ENCODE measurements around the gene CPED1. TPM values are rescaled to one million over a fixed set of nuclear protein-coding genes. Genes with fewer than 3 reads are reported as not detected.

The CPED1 gene
- total and polyA plus RNA-seq, 10 of the 15 experiments (the other 5 are each of a cell fraction or from before 2014, with no cell fraction given) = 0.01 to 0.77 (median 0.10) TPM; not detected in 1

DNA sequence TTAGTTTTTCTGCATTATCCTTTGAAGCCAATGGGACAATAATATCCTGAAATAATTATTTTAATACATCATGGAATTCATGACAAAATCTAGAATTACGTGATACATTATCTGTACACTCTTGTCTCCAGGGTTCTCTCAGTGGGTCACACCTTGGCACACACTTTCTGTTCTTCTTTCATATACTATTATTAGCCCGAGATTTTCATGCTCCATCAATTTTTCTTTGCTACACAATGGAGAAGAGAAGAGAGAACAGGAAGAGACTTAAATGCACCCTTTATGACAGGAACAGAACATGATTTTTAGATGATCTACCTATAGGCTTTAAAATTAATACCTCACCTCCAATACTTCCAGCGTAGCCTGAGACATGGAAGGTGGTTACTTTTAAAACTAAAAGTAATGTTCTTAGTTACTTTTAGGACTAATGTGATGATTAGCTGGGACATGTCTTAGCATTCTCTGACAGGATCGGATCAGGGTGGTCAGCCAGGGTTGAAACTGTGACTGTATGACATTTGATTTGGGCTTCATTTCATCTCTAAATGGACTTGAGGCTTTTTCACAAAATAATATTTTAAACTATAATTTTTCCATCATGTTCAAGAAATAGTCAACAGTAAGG is 192.0 kb downstream of the CPED1 start (continued):
- TF ChIP-seq, protein P1, sequence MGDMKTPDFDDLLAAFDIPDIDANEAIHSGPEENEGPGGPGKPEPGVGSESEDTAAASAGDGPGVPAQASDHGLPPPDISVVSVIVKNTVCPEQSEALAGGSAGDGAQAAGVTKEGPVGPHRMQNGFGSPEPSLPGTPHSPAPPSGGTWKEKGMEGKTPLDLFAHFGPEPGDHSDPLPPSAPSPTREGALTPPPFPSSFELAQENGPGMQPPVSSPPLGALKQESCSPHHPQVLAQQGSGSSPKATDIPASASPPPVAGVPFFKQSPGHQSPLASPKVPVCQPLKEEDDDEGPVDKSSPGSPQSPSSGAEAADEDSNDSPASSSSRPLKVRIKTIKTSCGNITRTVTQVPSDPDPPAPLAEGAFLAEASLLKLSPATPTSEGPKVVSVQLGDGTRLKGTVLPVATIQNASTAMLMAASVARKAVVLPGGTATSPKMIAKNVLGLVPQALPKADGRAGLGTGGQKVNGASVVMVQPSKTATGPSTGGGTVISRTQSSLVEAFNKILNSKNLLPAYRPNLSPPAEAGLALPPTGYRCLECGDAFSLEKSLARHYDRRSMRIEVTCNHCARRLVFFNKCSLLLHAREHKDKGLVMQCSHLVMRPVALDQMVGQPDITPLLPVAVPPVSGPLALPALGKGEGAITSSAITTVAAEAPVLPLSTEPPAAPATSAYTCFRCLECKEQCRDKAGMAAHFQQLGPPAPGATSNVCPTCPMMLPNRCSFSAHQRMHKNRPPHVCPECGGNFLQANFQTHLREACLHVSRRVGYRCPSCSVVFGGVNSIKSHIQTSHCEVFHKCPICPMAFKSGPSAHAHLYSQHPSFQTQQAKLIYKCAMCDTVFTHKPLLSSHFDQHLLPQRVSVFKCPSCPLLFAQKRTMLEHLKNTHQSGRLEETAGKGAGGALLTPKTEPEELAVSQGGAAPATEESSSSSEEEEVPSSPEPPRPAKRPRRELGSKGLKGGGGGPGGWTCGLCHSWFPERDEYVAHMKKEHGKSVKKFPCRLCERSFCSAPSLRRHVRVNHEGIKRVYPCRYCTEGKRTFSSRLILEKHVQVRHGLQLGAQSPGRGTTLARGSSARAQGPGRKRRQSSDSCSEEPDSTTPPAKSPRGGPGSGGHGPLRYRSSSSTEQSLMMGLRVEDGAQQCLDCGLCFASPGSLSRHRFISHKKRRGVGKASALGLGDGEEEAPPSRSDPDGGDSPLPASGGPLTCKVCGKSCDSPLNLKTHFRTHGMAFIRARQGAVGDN (IDR thresholded peaks at IDR 0.05) = peak; percentile 25; the same call in 1 of the 2 replicates
- no peak for TF ChIP-seq SMARCA5 (IDR thresholded peaks at IDR 0.05)
- peak; percentile 39 for TF ChIP-seq JUNB (IDR thresholded peaks at IDR 0.05)
- no peak for TF ChIP-seq CHD4 (IDR thresholded peaks at IDR 0.05)
- TF ChIP-seq FOXK2 (IDR thresholded peaks at IDR 0.05) = no peak
- TF ChIP-seq, protein P2, sequence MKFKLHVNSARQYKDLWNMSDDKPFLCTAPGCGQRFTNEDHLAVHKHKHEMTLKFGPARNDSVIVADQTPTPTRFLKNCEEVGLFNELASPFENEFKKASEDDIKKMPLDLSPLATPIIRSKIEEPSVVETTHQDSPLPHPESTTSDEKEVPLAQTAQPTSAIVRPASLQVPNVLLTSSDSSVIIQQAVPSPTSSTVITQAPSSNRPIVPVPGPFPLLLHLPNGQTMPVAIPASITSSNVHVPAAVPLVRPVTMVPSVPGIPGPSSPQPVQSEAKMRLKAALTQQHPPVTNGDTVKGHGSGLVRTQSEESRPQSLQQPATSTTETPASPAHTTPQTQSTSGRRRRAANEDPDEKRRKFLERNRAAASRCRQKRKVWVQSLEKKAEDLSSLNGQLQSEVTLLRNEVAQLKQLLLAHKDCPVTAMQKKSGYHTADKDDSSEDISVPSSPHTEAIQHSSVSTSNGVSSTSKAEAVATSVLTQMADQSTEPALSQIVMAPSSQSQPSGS (IDR thresholded peaks at IDR 0.05; ENCODE audit: low read length) = peak; percentile 76
- TF ChIP-seq ZNF207 (IDR thresholded peaks at IDR 0.05; ENCODE audit: borderline replicate concordance) = no peak
